HG03342 (cell line): ENCODE results near the gene PLCD1.
"Not testable (repeated sequence)": the region's sequence is repeated elsewhere in the genome, so short reads cannot be mapped to it uniquely, and the experiment has no call there.

Experiments used
- ATAC-seq: cut with Tn5 transposase; IDR thresholded peaks from one replicate; pipeline ENCODE4 v1.9.1; 2021; ENCODE audit warnings: mild to moderate bottlenecking, moderate library complexity; ENCODE audit not compliant: unreplicated experiment

Gene PLCD1

GRCh38 chr3:38029400-38030125 is at the start of gene PLCD1:
Gene PLCD1, minus strand, starts transcription at chr3:38029642. Its CDS starts 103 bp downstream, at chr3:38029539.
- no peak for ATAC-seq

GRCh38 chr3:38077073-38077472 is 47.6 kb upstream of the PLCD1 start:
- ATAC-seq, result not testable (repeated sequence)

GRCh38 chr3:38070013-38070412 is 40.6 kb upstream of the PLCD1 start:
- ATAC-seq, result no peak

- ATAC-seq, result no peak
These were observed 38.2 kb upstream of the PLCD1 start for GRCh38 chr3:38067508-38068233.

GRCh38 chr3:38064453-38064852 is 35.0 kb upstream of the PLCD1 start:
- ATAC-seq, result not testable (repeated sequence)

GRCh38 chr3:38062809-38063208 is 33.4 kb upstream of the PLCD1 start:
- no peak for ATAC-seq

GRCh38 chr3:38059591-38059990 is 30.1 kb upstream of the PLCD1 start:
- no peak for ATAC-seq

- no peak for ATAC-seq
These were observed 29.7 kb upstream of the PLCD1 start for GRCh38 chr3:38059148-38059547.

- ATAC-seq, result no peak
These were observed 25.1 kb upstream of the PLCD1 start for GRCh38 chr3:38054499-38055001.

- not testable (repeated sequence) for ATAC-seq
These were observed 24.5 kb upstream of the PLCD1 start for GRCh38 chr3:38053813-38054498.

GRCh38 chr3:38053286-38053685 is 23.8 kb upstream of the PLCD1 start:
- not testable (repeated sequence) for ATAC-seq

GRCh38 chr3:38051131-38051530 is 21.7 kb upstream of the PLCD1 start:
- no peak for ATAC-seq

- no peak for ATAC-seq
These were observed 20.1 kb upstream of the PLCD1 start for GRCh38 chr3:38049358-38050126.

- ATAC-seq, result no peak
These were observed 18.5 kb upstream of the PLCD1 start for GRCh38 chr3:38047896-38048295.

- no peak for ATAC-seq
These were observed 17.4 kb upstream of the PLCD1 start for GRCh38 chr3:38046821-38047220.

- no peak for ATAC-seq
These were observed 16.6 kb upstream of the PLCD1 start for GRCh38 chr3:38046027-38046426.

- no peak for ATAC-seq
These were observed 14.0 kb upstream of the PLCD1 start for GRCh38 chr3:38043486-38043885.

GRCh38 chr3:38040401-38040800 is 11.0 kb upstream of the PLCD1 start:
- no peak for ATAC-seq

- ATAC-seq, result peak; percentile 45
These were observed 10.4 kb upstream of the PLCD1 start for GRCh38 chr3:38039899-38040261.

GRCh38 chr3:38039101-38039898 is 9.9 kb upstream of the PLCD1 start, which contains the start of gene DLEC1:
Gene DLEC1, plus strand, starts transcription at chr3:38039208. Its CDS starts 18 bp downstream, at chr3:38039226.
- ATAC-seq, result peak; percentile 85
